Measurements from ENCODE around the gene KRTAP10-2. TPM values are rescaled to one million over a fixed set of nuclear protein-coding genes. Genes with fewer than 3 reads are reported as not detected.
"Not testable (repeated sequence)": the region's sequence is repeated elsewhere in the genome, so short reads cannot be mapped to it uniquely, and the experiment has no call there.

KRTAP10-2 gene
- total RNA-seq, 1 donor from 2014 or later, result not detected

GRCh38 chr21:44569861-44570517, 18.7 kb upstream of the KRTAP10-2 start:
- DNase-seq (ENCODE audit: low spot score) (no peak), ATAC-seq (no peak)
- intact Hi-C loops (cut with DNase I), result no loop called here

GRCh38 chr21:44568667-44569556, 17.6 kb upstream of the KRTAP10-2 start:
- no peak for DNase-seq (ENCODE audit: low spot score)
- intact Hi-C loops (cut with DNase I), result no loop called here
- no peak for ATAC-seq

GRCh38 chr21:44568261-44568660, 17.0 kb upstream of the KRTAP10-2 start:
- ATAC-seq (no peak), DNase-seq (ENCODE audit: low spot score) (no peak)
- intact Hi-C loops (cut with DNase I), result no loop called here

GRCh38 chr21:44567481-44568171, 16.3 kb upstream of the KRTAP10-2 start:
- DNase-seq (ENCODE audit: low spot score), result no peak
- intact Hi-C loops (cut with DNase I), result no loop called here
- ATAC-seq, result no peak

GRCh38 chr21:44566403-44566802, 15.1 kb upstream of the KRTAP10-2 start:
- intact Hi-C loops (cut with DNase I), result no loop called here
- ATAC-seq (no peak), DNase-seq (ENCODE audit: low spot score) (no peak)

- DNase-seq (ENCODE audit: low spot score) (no peak), ATAC-seq (no peak)
- intact Hi-C loops (cut with DNase I), result no loop called here
Measured at GRCh38 chr21:44564886-44565598, 13.7 kb upstream of the KRTAP10-2 start.

- DNase-seq (ENCODE audit: low spot score) (no peak), ATAC-seq (no peak)
- intact Hi-C loops (cut with DNase I), result no loop called here
Measured at GRCh38 chr21:44564099-44564498, 12.8 kb upstream of the KRTAP10-2 start.

- DNase-seq (ENCODE audit: low spot score) (no peak), ATAC-seq (no peak)
- intact Hi-C loops (cut with DNase I), result no loop called here
Measured at GRCh38 chr21:44558695-44559094, 7.4 kb upstream of the KRTAP10-2 start, which contains the start of gene KRTAP10-3. Gene KRTAP10-3 (minus strand): TSS chr21:44558795. CDS start chr21:44558715, 80 bp downstream.

GRCh38 chr21:44558329-44558675, 7.0 kb upstream of the KRTAP10-2 start:
- ATAC-seq; intact Hi-C loops (cut with DNase I); DNase-seq (ENCODE audit: low spot score): not testable (repeated sequence)

GRCh38 chr21:44557491-44558328, 6.4 kb upstream of the KRTAP10-2 start:
- DNase-seq (ENCODE audit: low spot score) (peak; percentile 38), ATAC-seq (no peak)
- intact Hi-C loops (cut with DNase I), result no loop called here

- intact Hi-C loops (cut with DNase I), result no loop called here
- DNase-seq (ENCODE audit: low spot score), result no peak
Measured at GRCh38 chr21:44556879-44557278, 5.6 kb upstream of the KRTAP10-2 start.

GRCh38 chr21:44555200-44555875, 4.0 kb upstream of the KRTAP10-2 start:
- no peak for DNase-seq (ENCODE audit: low spot score)
- intact Hi-C loops (cut with DNase I), result no loop called here
- ATAC-seq, result no peak

More at GRCh38 chr21:44556879-44557278, 5.6 kb upstream of the KRTAP10-2 start:
- no peak for ATAC-seq

GRCh38 chr21:44552681-44553080, 1.4 kb upstream of the KRTAP10-2 start:
- intact Hi-C loops (cut with DNase I), result no loop called here
- DNase-seq (ENCODE audit: low spot score), result peak; percentile 51
- ATAC-seq, result no peak

- DNase-seq (ENCODE audit: low spot score) (no peak), ATAC-seq (no peak)
- intact Hi-C loops (cut with DNase I), result no loop called here
Measured at GRCh38 chr21:44552136-44552535, 831 bp upstream of the KRTAP10-2 start.

GRCh38 chr21:44550807-44551206, 498 bp downstream of the KRTAP10-2 start:
- peak; percentile 33 for DNase-seq (ENCODE audit: low spot score)
- ATAC-seq, result no peak
- intact Hi-C loops (cut with DNase I), result no loop called here

GRCh38 chr21:44550285-44550684, 1.0 kb downstream of the KRTAP10-2 start:
- ATAC-seq; intact Hi-C loops (cut with DNase I): not testable (repeated sequence)
- DNase-seq (ENCODE audit: low spot score), result peak; percentile 40

- DNase-seq (ENCODE audit: low spot score), result peak; percentile 56
- intact Hi-C loops (cut with DNase I), result no loop called here
- no peak for ATAC-seq
Measured at GRCh38 chr21:44549525-44550211, 1.6 kb downstream of the KRTAP10-2 start.

All from sciatic nerve (tissue), 2 donors.